HG03565 (cell line): ENCODE data around the gene CGB7.
"Not testable (repeated sequence)": the region's sequence is repeated elsewhere in the genome, so short reads cannot be mapped to it uniquely, and the experiment has no call there.

Experiments
- ATAC-seq: cut with Tn5 transposase; IDR thresholded peaks from one replicate; pipeline ENCODE4 v1.9.1; 2021; ENCODE audit warnings: mild to moderate bottlenecking, moderate library complexity; ENCODE audit not compliant: unreplicated experiment

Gene CGB7

GRCh38 chr19:49042666-49043065 is 14.9 kb downstream of the CGB7 start:
- ATAC-seq = not testable (repeated sequence)

- ATAC-seq = no peak
These were observed 15.4 kb downstream of the CGB7 start for GRCh38 chr19:49042177-49042576.

- not testable (repeated sequence) for ATAC-seq
These were observed 17.8 kb downstream of the CGB7 start for GRCh38 chr19:49039736-49040135.

- ATAC-seq = not testable (repeated sequence)
These were observed 18.8 kb downstream of the CGB7 start for GRCh38 chr19:49038557-49039276.

GRCh38 chr19:49038111-49038510 is 19.4 kb downstream of the CGB7 start:
- not testable (repeated sequence) for ATAC-seq

- not testable (repeated sequence) for ATAC-seq
These were observed 20.7 kb downstream of the CGB7 start, which contains the start of gene CGB1 for GRCh38 chr19:49036815-49037214. CGB1 (minus strand) TSS chr19:49036895; CDS start chr19:49036711, 184 bp downstream.

- not testable (repeated sequence) for ATAC-seq
These were observed 25.8 kb downstream of the CGB7 start, which contains the start of gene CGB2 for GRCh38 chr19:49031642-49032301. CGB2 (plus strand) TSS chr19:49031890; CDS start chr19:49032096, 206 bp downstream.

- not testable (repeated sequence) for ATAC-seq
These were observed 27.2 kb downstream of the CGB7 start for GRCh38 chr19:49030323-49030722.

GRCh38 chr19:49029749-49030148 is 27.8 kb downstream of the CGB7 start:
- not testable (repeated sequence) for ATAC-seq

GRCh38 chr19:49028686-49029085 is 28.9 kb downstream of the CGB7 start:
- ATAC-seq = not testable (repeated sequence)

GRCh38 chr19:49025599-49025998 is 31.9 kb downstream of the CGB7 start:
- ATAC-seq = not testable (repeated sequence)

- ATAC-seq = not testable (repeated sequence)
These were observed 32.5 kb downstream of the CGB7 start for GRCh38 chr19:49025088-49025487.

- not testable (repeated sequence) for ATAC-seq
These were observed 33.3 kb downstream of the CGB7 start, which contains the start of gene CGB3 for GRCh38 chr19:49024233-49024632. CGB3 (minus strand) TSS chr19:49024333; CDS start chr19:49023971, 362 bp downstream.

- no peak for ATAC-seq
These were observed 35.4 kb downstream of the CGB7 start for GRCh38 chr19:49022116-49022515.

- no peak for ATAC-seq
These were observed 36.3 kb downstream of the CGB7 start for GRCh38 chr19:49020931-49021895.

- ATAC-seq = no peak
These were observed 37.2 kb downstream of the CGB7 start for GRCh38 chr19:49020342-49020741.

GRCh38 chr19:49019242-49019932 is 38.2 kb downstream of the CGB7 start:
- no peak for ATAC-seq

GRCh38 chr19:49018388-49019241 is 38.9 kb downstream of the CGB7 start:
- not testable (repeated sequence) for ATAC-seq

- ATAC-seq = no peak
These were observed 39.7 kb downstream of the CGB7 start for GRCh38 chr19:49017666-49018351.
